H1 (cell line): ENCODE measurements around the gene NME3.

Experiments used
- BRCA1 ChIP-seq: IDR thresholded peaks from 2 replicates; pipeline ENCODE4 v1.6.1; 2012; ENCODE audit warnings: low read depth, low read length, improper control_type of control experiment
- CBX8 ChIP-seq: fragments of 300-800, 300-1000 bp; sonication (generic); IDR thresholded peaks from 2 replicates; pipeline ENCODE4 v1.7.1; 2016; ENCODE audit warnings: low read depth, low read length, borderline replicate concordance
- CHD1 ChIP-seq: IDR thresholded peaks from 2 replicates; pipeline ENCODE4 v1.6.1; 2012; ENCODE audit warnings: low read depth, low read length, improper control_type of control experiment
- CHD7 ChIP-seq: fragments of 300-600 bp; sonication (generic); IDR thresholded peaks from 2 replicates; pipeline ENCODE4 v1.7.1; 2012; ENCODE audit warnings: low read length, moderate library complexity, mild to moderate bottlenecking, inconsistent platforms; ENCODE audit not compliant: insufficient replicate concordance
- CTCF ChIP-seq, 3 experiments: IDR thresholded peaks; 1 replicate in 2 of 3; 2 replicates in 1 of 3; pipeline versions ENCODE4 v1.5.1 to v1.6.1; 2011; ENCODE audit warnings: low read length in 3 of 3, mild to moderate bottlenecking in 3 of 3, inconsistent platforms in 2 of 3, low read depth in 1 of 3, moderate library complexity in 1 of 3; ENCODE audit not compliant: insufficient read depth in 1 of 3; ENCODE audit errors: control extremely low read depth in 1 of 3
- EZH2 ChIP-seq: fragments of 200-600 bp; sonication (generic); IDR thresholded peaks from 2 replicates; pipeline ENCODE4 v1.7.1; 2012; ENCODE audit warnings: low read depth, mild to moderate bottlenecking, moderate library complexity, low read length, inconsistent platforms; ENCODE audit not compliant: severe bottlenecking
- HDAC2 ChIP-seq, 2 experiments: fragments of 300-600 bp in 1 of 2; sonication (generic) in 1 of 2; IDR thresholded peaks; 2 replicates each; pipeline ENCODE4 v1.6.1; 2011 to 2012; ENCODE audit warnings: low read depth in 2 of 2, low read length in 2 of 2, mild to moderate bottlenecking in 2 of 2, moderate library complexity in 2 of 2, borderline replicate concordance in 1 of 2, inconsistent platforms in 1 of 2
- SIN3A ChIP-seq, 2 experiments: IDR thresholded peaks in 1 of 2; conservative IDR thresholded peaks in 1 of 2; 2 replicates each; pipeline ENCODE4 v1.6.1; 2011 to 2012; ENCODE audit warnings: low read length in 2 of 2, improper control_type of control experiment in 1 of 2, low read depth in 1 of 2, mild to moderate bottlenecking in 1 of 2
- TCF12 ChIP-seq: IDR thresholded peaks from 2 replicates; pipeline ENCODE4 v1.6.1; 2011; ENCODE audit warnings: low read depth, mild to moderate bottlenecking, low read length
- YY1 ChIP-seq: IDR thresholded peaks from 2 replicates; pipeline ENCODE4 v1.6.1; 2011; ENCODE audit warnings: low read depth, mild to moderate bottlenecking, low read length

GRCh38 chr16:1772908-1773702, 1.8 kb upstream of the NME3 start, which contains the start of gene MRPS34:
- TF ChIP-seq SIN3A (conservative IDR thresholded peaks at IDR 0.05 in 1 of 2, IDR thresholded peaks at IDR 0.05 in 1 of 2; ENCODE audit: low read depth in 1 of 2, low read length in 2 of 2) (peak; percentile 86 to 88; a peak in 2 of 4 replicates), TCF12 (0 out of 2 replicates have a peak, but pooled peaks have one; percentile 48), YY1 (peak; percentile 92), EZH2 (no peak), CTCF (IDR thresholded peaks at IDR 0.05; ENCODE audit: control extremely low read depth in 1 of 3, insufficient read depth in 1 of 3, low read depth in 1 of 3, low read length in 3 of 3) (peak in 2 of 3 experiments; percentile 70 to 80; a peak in 3 of 4 replicates), CBX8 (no peak), HDAC2 (IDR thresholded peaks at IDR 0.05; ENCODE audit: borderline replicate concordance in 1 of 2, low read depth in 2 of 2, low read length in 2 of 2) (0 out of 4 replicates have a peak, but pooled peaks have one; percentile 20 to 76), BRCA1 (no peak), CHD7 (no peak), CHD1 (no peak)
